Renal cortex interstitium (tissue), 11 donors: Measurements from ENCODE around the gene TMEM151B. TPM values are rescaled to one million over a fixed set of nuclear protein-coding genes. Genes with fewer than 3 reads are reported as not detected.

ENCODE experiments used
- DNase-seq, 11 donors: peaks; one replicate each; pipeline ENCODE4 v3.0.0-alpha.2; 2013; ENCODE audit warnings: low read depth in 9 of 11, low spot score in 4 of 11; ENCODE audit errors: extremely low read depth in 1 of 11
- polyA plus RNA-seq, 3 donors: library from polyadenylated mRNA; unstranded; fragments of 120-200 nt; gene quantifications; one replicate each; pipeline ENCODE4 v1.2.1, GENCODE V29; 2013; ENCODE audit not compliant: insufficient read length in 3 of 3

TMEM151B gene
- polyA plus RNA-seq, 3 donors = 0.59 to 1.0 (median 0.98) TPM

DNA sequence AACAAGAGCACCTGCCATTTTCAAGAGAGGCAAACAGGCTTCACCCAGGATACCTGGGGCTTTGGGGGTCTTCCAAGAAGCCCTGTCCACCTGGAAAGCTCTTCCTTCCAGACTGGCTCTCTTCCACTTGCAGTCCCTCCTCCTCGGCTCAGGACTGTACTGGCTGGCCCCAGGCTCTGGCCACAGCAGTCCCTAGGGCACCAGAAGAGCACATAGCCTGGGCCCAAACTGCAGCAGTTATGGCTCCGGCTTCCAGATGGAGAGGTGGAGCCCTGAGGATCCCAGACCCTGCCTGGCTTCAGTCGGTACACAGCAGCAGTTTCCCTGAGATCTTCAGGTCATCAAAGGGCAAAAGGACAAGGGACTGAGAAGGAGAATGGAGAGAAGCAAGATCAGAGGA lies 11.3 kb upstream of the TMEM151B start:
- DNase-seq = no peak

DNA sequence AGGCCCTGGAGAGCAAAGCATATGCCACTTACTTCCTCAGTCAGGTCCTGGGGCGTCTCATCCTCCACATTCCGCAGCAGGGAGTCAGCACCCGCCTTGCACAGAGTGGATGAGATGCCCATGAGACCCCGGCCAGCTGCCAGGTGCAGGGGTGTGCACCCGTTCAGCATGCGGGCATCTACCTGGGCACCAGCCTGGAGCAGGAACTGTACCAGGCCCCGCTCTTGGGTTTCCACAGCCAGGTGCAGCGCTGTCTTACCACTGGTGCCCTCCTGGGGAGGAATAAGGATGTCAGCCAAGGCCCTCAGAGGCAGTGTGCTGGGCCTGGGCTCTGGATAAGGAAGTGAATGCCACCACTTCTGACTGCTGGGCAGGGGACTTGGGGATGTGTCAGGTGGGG lies 10.2 kb upstream of the TMEM151B start:
- DNase-seq = no peak

DNA sequence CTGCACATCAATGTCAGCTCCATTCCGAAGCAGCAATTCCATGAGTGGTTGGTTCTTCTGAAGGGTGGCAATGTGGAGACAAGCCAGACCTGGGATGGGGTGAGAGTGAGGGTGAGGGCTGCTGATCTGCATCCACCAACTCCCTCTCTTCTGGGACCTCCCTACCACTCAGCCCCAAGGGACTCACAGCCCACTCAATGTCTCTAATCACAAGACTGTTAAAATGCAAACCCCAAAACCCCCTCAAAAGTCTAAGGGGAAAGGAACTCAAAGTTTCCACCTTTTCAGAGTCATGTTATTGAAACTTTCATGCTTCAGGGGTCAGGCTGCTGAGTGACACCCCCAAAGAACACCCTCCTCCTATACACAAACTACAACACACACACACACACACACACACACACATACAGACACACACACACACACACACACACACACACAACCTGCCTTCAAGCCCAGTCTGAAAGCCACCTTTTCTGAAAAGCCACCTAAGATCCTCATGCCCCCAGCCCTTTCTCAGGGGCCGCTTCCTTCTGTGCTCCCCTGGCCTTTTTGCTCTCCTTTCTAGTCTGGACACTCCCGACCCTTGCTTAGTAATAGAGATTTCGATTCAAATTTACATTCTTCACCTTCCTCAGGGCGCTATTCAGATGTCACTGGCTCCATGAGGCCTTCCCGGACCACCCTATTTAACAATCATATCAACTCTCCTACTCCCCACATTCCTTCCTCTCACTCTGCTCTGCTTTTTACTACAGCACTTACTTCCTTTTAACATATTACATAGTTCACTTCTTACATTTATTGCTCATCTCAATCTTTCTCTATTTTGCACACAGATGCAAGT lies 9.6 kb upstream of the TMEM151B start:
- no peak for DNase-seq

DNA sequence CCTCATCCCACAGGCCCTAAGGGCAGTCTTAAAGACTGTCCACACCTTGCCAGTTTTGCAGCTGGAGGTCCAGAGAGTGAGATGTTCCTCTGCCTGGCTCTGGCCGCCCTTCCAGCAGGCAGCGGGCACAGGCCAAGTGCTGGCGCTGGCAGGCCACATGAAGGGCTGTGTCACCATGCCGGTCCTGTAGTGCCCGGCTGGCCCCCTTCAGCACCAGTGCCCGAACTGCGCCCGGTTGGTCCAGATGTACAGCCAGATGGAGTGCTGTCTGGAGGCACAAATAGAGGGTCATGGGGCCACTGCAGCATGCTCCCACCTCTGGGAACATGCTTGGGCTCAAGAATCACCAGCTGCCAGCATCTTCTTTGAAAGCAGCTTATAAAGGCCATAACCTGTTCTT lies 8.7 kb upstream of the TMEM151B start:
- DNase-seq = no peak

DNA sequence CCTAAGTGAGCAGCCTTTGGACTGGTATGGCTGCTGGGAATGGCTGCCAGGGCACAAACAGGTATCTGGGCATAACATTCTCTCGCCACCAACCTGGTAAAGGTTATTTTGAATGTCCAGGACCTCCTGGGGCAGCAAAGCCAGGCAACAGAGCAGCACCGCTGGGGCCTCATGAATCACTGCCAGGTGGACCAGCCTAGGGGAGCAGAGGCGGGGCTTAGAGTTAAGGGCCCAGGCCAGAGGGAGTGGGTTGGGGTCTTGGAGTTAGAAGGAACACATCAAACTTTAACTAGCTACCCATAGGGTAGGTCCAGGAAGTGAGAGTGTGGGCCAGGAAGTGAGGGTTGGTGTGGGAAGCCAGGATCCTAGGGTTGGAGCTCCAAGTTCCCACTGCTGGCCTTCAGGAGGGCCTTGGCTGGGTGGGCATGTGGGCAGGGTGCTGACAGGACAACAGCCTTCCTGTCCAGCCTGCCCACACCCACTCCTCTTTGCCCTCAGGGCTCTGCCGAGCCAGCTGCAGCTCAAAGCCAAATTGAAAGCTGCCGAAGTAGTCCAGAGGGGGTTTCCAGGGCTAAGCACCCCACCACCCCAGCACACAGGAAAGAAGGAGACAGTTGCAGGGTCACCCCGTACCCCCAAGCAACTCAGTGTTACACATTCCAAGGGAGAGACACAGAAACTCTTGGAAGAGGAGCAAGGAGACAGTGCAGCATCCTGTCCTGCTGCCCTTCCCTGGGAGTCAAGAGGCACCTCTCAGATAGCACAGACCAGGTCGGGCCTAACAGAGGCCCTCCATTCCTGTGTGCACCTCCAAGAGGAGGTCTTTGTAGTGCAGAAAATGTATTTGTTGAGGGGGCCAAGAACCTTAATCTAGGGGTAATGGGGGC lies 7.5 kb upstream of the TMEM151B start:
- no peak for DNase-seq

DNA sequence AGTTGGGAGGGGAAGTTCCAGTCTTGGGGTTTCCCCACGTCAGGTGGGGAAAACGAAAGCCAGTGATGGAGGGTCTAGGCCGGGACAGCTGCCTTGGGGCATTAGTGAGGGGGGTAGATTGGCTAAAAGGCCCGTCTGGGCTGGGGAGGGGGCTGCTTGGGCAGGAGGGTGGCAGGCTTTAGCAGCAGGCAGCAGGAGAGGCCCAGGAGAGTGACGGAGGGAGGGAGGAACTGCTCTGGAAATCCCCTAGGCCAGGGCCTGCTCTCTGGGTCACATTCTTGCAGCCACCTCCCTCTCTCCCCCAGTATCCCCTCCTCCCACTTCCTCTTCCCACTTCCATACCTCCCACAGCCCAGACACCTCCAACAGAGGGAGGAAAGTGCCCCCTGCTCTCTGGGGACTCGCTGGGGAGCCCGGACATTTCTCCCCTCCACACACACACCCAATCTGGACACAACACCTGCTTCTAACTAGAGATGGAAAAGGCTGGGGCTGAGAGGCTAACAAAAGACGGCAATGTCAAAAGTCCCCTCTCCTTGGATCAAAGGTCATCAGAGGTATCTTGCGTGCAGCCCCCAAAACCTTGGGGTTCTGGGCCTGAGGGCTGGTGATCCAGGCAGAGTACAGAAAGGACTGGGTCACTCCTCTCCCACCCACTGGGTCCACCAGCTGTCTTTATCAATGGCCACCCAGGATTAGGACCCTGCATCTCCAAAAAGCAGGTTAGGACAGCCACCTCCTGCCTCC lies 6.7 kb upstream of the TMEM151B start:
- peak in 1 of 11 donors; percentile 28 for DNase-seq

DNA sequence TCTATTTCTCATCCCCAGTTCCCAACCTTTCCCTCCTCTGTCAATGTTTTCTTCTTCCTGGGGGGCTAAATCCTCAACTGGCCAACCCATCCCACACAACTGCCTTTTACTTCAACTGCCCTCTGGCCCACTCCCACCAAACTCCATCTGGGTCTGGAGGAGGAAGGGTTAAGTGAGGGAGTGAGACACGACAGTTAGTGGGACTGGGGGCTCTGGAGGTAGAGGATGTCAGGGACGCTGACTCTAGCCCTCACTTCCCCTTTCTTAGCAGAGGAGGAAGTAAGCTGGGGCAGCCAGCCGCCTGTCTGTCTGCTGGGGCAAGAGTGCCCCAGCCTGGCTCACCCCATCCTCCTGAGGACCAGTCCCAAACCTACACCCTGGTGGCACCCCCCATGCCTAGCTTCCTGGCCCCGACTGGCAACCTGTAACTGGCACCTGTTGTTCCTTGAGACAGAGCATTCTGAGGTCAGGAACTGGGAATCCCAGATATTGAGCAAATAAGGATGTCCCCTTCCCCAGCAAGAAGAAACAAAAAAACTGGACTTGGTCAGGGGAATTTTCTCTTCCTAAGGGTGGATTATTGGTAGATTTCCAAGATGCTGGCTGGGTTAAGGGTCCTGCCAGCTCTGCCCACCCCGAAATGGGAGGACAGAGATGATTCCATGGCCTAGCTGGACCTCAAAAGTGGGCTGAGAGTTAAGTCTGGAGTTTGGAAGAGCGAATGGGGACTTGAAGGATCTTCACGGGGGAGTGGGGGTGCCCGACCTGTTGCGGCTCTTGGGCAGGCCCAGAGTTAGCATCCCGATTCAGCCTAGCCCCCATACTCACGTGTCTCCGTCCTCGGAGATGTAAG lies 5.9 kb upstream of the TMEM151B start:
- peak in 1 of 11 donors; percentile 28 for DNase-seq

DNA sequence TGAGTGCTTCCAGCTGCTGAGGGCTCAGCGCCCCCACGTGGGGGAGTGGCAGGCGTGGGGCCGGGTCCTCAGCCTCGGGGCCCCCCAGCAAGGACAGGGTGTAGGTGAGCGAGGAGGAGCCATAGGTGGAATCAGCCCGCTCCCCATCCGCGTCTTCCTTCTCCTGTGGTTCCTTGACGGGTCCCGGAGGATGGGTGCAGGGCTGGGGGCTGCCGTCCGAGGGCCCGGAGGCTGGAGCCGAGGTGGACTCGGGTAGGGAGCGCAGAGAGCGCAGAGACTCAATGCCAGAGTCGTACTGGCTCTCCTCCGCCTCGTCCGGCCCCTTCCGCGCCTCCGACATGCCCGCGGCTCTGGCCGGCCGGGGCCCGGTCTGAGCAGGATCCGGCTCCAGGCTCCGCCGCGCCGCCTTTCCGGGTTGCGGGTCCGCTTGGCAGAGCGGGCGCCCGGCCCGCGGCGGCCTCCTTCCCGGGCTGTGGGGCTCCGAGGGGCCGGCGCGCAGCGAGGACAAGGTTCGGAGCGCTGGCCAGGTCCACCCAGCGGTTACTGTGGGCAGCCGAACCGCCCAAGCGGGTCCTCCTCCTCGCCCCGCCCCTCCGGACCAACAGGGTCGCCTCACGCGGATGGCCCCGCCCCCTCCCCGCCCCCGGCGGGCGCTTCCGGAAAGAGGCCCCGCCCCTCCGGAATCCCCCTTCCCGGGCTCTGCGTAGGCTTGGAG lies 5.1 kb upstream of the TMEM151B start, which contains the start of gene NFKBIE:
TSS of gene NFKBIE (minus strand) at position 545 of the 715 bp plus-strand sequence. CDS start at position 340, 205 bp downstream.
- DNase-seq = peak in 10 of 11 donors; percentile 82 to 90 (median 89)

DNA sequence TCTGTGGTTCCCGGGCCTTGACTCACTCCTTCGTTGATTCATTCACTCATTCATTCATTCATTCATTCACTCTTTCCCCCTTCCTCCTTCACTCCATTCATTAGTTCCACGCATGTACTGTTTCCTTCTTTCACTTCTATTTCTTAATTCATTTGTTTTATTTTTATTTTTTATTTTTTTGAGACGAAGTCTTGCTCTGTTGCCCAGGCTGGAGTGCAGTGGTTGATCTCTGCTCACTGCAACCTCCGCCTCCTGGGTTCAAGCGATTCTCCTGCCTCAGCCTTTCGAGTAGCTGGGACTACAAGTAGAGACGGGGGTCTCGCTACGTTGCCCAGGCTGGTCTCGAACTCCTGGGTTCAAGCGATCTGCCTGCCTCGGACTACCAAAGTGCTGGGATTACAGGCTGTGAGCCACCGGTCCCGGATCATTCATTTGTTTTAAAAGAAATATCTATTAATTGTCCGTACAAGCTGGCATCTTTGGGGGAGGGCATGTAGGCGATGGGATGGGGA lies 4.5 kb upstream of the TMEM151B start:
- no peak for DNase-seq

DNA sequence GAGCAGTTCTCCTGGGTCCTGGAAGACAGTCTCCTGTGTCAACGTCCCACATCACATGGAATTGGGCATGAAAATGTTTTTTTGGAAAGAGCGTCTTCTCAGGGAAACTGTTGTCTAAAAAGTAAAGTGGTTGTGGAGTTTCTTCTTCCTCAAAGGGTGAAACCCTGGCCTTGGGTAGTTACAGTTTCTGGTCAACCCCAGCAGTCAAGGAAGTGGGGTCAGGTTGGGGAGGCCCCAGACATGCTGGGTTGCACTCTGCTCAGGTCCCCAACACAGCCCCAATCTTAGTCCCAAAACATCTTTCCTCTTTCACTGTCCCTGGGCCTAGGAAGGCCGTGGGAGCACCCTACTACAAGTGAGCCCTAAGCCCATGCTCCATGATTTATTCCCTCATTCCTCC lies 3.9 kb upstream of the TMEM151B start:
- no peak for DNase-seq

DNA sequence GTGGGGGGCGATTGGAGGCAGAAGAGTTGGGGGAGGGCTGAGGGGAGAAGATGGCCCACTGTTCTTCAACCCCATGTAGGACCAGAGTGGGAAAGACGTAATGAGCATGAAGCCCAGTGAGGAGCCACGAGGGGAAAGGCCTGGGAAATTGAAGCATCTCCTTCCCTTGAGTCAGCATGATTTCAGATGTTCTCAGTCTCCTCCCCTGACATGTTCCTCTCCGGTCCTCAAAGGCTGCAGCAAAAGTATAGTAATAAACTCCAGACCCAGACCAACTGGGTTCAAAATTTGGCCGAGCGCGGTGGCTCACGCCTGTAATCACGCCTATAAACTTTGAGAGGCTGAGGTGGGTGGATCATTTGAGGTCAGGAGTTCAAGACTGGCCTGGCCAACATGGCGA lies 3.0 kb upstream of the TMEM151B start:
- no peak for DNase-seq

DNA sequence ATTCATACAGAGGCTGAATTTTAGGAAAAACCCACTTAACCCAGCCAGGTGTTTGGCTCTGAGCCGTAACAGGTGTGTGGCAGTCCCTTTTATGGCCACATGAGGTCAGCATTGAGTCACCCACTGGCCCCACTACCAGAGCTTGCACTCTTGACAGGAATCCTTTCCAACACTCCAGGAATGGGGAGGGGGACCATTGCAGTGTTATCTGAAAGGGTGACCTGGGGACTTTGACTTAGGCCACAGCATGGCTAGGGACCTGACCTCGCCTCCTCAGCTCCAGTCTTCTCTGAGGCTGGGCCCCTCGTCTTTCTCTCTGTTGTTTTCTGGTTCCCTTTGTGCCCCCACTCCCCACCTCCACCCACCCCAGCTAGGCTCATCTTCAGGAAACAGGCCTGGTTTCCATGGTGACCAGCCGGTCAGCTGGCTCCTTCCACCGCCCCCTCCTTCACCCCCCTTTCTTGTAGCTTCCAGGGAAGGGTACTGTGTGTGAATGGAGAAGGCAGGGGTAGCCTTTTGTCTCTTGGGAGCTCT lies 2.1 kb upstream of the TMEM151B start:
- peak in 4 of 11 donors; percentile 55 to 62 (median 56) for DNase-seq

DNA sequence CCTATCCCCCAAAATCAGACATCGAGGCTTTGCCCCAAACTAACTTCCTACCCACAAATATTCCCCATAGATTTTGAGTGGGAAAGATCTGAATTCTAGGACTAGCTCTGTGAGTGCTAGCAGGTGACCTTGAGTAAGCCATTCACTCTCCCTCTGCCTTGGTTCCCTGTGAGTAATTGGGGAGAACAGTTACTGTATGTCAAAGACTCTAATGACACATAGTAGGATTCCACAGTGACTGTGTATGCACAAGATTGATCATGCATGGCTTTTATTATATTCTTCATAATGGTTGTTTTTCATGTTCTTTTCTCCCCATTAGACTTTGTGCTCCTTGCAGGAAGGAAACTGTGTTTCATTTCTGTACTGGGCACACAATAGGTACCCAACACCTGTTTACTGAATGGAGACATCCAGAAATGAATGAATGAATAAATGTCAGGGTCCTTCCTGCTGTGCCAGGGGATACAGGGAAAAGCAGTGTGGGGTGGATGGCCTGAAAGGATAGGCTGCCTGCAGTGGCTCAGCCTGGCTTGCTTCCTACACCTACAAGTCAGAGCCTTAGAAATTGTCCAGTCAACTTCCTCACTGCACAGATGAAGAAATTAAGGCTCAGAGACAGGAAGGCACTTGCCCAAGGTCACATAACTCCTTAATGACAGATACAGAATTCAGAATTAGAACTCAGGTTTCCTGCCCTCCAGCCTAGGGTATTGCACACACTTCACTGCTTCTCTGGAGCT lies 901 bp upstream of the TMEM151B start:
- DNase-seq = no peak

DNA sequence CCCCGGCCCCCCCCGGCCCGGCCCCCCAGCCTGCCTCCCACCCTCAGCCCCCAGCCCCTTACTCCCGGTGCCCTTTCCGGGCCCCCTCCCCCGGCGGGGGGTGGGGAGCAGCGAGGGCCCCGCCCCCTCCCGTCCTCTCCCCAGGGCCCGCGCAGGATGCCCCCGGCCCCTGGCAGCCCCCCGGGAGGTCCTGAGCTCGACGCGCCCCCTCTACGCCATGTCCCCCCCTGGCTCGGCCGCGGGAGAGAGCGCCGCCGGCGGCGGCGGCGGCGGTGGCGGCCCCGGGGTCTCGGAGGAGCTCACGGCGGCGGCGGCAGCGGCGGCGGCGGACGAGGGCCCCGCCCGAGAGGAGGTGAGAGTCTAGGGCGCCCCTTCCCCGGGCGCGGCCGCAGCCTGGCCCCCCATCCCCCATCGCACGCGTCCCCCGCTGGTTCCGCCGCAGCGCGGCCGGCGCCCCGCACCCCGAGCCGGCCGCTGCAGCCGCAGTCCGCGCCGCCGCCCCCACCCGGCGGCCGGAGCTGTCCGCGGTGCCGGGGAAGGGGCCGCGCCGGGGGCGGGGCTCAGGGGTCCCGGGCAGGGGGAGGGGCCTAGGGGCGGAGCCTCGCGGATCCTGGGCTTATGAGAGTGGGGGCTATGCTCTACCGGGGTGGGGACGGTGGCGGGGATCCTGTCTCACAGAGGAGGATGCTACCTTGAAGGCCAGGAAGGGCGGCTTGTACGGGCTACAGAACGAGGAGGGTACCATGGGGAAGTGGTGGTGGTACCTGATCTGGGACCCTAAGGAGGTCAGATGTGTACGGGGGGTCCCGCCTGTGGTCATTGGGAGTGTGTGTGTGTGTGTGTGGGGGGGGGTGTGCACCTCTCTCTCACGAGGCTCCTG lies 516 bp downstream of the TMEM151B start:
- no peak for DNase-seq

DNA sequence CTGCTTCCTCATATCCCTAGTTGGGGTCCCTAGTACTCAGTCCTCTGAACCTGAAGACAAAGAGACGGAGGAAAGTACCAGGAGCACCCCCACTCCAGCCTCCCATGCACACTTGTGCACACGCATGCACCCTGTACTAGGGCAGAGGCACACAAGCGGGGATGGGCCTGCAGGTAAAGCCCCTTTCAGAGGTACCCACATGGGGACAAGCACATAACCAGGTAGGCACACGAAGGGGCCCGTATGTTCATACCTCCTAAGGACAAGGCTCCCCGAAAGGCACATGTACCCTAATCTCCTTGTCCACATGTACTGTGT lies 1.1 kb downstream of the TMEM151B start:
- DNase-seq = no peak

DNA sequence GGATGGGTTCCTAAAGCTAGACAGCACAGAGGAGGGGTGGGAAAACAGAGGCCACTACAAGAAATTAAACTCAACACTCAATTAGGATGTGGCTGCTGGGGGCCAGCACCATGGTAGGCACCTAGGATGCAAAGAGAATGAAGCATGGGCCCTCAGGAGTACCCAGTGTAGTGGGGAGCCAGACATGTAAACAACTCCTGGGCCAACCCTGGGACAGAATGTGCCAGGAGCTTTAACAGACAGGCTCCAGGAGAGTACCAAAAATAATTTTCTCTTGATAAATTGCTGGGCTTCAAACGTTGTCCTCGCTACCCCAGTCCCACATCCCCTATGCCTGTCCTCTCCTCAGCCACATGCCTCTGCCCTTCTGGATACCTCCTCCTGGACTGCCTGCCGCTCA lies 1.7 kb downstream of the TMEM151B start:
- no peak for DNase-seq
